Measurements from ENCODE around the gene ILDR1.

GRCh38 chr3:121980450-121980796 is 41.6 kb downstream of the ILDR1 start:
- no peak for TF ChIP-seq GATA2 (IDR thresholded peaks at IDR 0.05; ENCODE audit: low read depth, low read length)
- no peak for TF ChIP-seq GATA3 (IDR thresholded peaks at IDR 0.05; ENCODE audit: low read depth, low read length)

All from SH-SY5Y (cell line).